Loucy (cell line): ENCODE data around the gene STYXL2.

Source experiments
- H2AFZ ChIP-seq: fragments of 200-600 bp; sonication (generic); 2 replicates; pipeline ENCODE4 v1.6.0; 2016; ENCODE audit warnings: antibody characterized with exemption, mild to moderate bottlenecking, low read length, moderate library complexity
- H3F3A ChIP-seq: fragments of 200-600 bp; 2 replicates; pipeline ENCODE4 v1.6.0; 2016; ENCODE audit warnings: antibody characterized with exemption, low read depth, mild to moderate bottlenecking
- H3K27me3 ChIP-seq: fragments of 200-600 bp; sonication (generic); 2 replicates; pipeline ENCODE4 v1.6.1; 2014; ENCODE audit warnings: low read length, mild to moderate bottlenecking; ENCODE audit not compliant: insufficient read depth, poor library complexity, severe bottlenecking
- H3K36me3 ChIP-seq: fragments of 200-600 bp; sonication (generic); 2 replicates; pipeline ENCODE4 v1.6.1; 2016; ENCODE audit warnings: low read length; ENCODE audit not compliant: insufficient read depth
- H3K4me1 ChIP-seq: fragments of 200-600 bp; sonication (generic); 2 replicates; pipeline ENCODE4 v1.5.1; 2014; ENCODE audit warnings: low read length, mild to moderate bottlenecking; ENCODE audit not compliant: insufficient read depth, poor library complexity, severe bottlenecking
- H3K4me2 ChIP-seq: fragments of 200-600 bp; sonication (generic); 2 replicates; pipeline ENCODE4 v1.6.0; 2014; ENCODE audit warnings: antibody characterized with exemption, low read length, low read depth, mild to moderate bottlenecking; ENCODE audit not compliant: poor library complexity, severe bottlenecking
- H3K4me3 ChIP-seq: fragments of 200-600 bp; sonication (generic); 2 replicates; pipeline ENCODE4 v1.5.1; 2014; ENCODE audit warnings: low read length, mild to moderate bottlenecking, mixed read lengths; ENCODE audit not compliant: poor library complexity, severe bottlenecking
- H3K79me2 ChIP-seq: fragments of 200-600 bp; sonication (generic); 2 replicates; pipeline ENCODE4 v1.6.1; 2014; ENCODE audit warnings: low read length; ENCODE audit not compliant: insufficient read depth
- H3K9ac ChIP-seq: fragments of 200-600 bp; sonication (generic); 2 replicates; pipeline ENCODE4 v1.6.0; 2014; ENCODE audit warnings: mild to moderate bottlenecking, low read depth, low read length, moderate library complexity; ENCODE audit not compliant: poor library complexity, severe bottlenecking
- H3K9me2 ChIP-seq: fragments of 200-600 bp; sonication (generic); replicated peaks from 2 replicates; pipeline ENCODE4 v1.6.1; 2016; ENCODE audit warnings: low read depth, low read length, mixed read lengths
- H3K9me3 ChIP-seq: fragments of 200-600 bp; sonication (generic); 2 replicates; pipeline ENCODE4 v1.6.1; 2014; ENCODE audit warnings: mild to moderate bottlenecking, antibody characterized with exemption, low read length, low read depth; ENCODE audit not compliant: insufficient read depth
- H4K20me1 ChIP-seq: fragments of 200-600 bp; sonication (generic); 2 replicates; pipeline ENCODE4 v1.6.0; 2014; ENCODE audit warnings: antibody characterized with exemption, low read length, mild to moderate bottlenecking; ENCODE audit not compliant: insufficient read depth, poor library complexity, severe bottlenecking
- CTCF ChIP-seq: fragments of 200-600 bp; sonication (generic); conservative IDR thresholded peaks from 2 replicates; pipeline ENCODE4 v1.5.1; 2014; ENCODE audit warnings: mild to moderate bottlenecking, antibody characterized with exemption, low read length
- EZH2phosphoT487 ChIP-seq: fragments of 200-600 bp; IDR thresholded peaks from 2 replicates; pipeline ENCODE4 v1.6.1; 2018; ENCODE audit warnings: antibody characterized with exemption, mild to moderate bottlenecking, moderate library complexity, borderline replicate concordance

The STYXL2 gene

GRCh38 chr1:167132301-167133010 lies 38.6 kb downstream of the STYXL2 start:
- Histone ChIP-seq H4K20me1 (no peaks in the 10 kb centered on the region), H3K79me2 (no peaks in the 10 kb centered on the region), H3F3A (peaks cover 10% of the 10 kb centered on the region; the same call in 1 of the 2 replicates), H3K4me3 (no peak overlapping the region), H2AFZ (no peak overlapping the region), H3K9me2 (no peaks in the 10 kb centered on the region), H3K9me3 (no peaks in the 10 kb centered on the region), H3K27me3 (no peaks in the 10 kb centered on the region), H3K4me2 (peak overlapping the region; percentile 28), H3K9ac (peak overlapping the region; percentile 64), H3K36me3 (no peaks in the 10 kb centered on the region), H3K4me1 (peaks cover 86% of the 10 kb centered on the region)
- TF ChIP-seq CTCF, result no peak
- TF ChIP-seq EZH2phosphoT487, result no peak

GRCh38 chr1:167135281-167135840 lies 41.5 kb downstream of the STYXL2 start:
- H3K4me2 ChIP-seq, result no peak overlapping the region
- TF ChIP-seq EZH2phosphoT487 (no peak), CTCF (no peak)
- no peaks in the 10 kb centered on the region for H4K20me1 ChIP-seq
- H3K9me2 ChIP-seq, result no peaks in the 10 kb centered on the region
- H3F3A ChIP-seq, result peaks cover 13% of the 10 kb centered on the region; the same call in 1 of the 2 replicates
- H3K9me3 ChIP-seq, result no peaks in the 10 kb centered on the region
- H3K79me2 ChIP-seq, result no peaks in the 10 kb centered on the region
- no peak overlapping the region for H3K4me3 ChIP-seq
- H3K4me1 ChIP-seq, result peaks cover 73% of the 10 kb centered on the region
- peak overlapping the region; percentile 6 for H3K9ac ChIP-seq
- 0 out of 2 replicates have a peak overlapping the region, but pooled peaks have one; percentile 9 for H2AFZ ChIP-seq
- no peaks in the 10 kb centered on the region for H3K36me3 ChIP-seq
- H3K27me3 ChIP-seq, result no peaks in the 10 kb centered on the region

- no peak for TF ChIP-seq CTCF
- TF ChIP-seq EZH2phosphoT487, result no peak
These were observed 42.3 kb downstream of the STYXL2 start for GRCh38 chr1:167136191-167136614.

More at GRCh38 chr1:167136191-167136614, 42.3 kb downstream of the STYXL2 start:
- Histone ChIP-seq H3K9me3 (no peaks in the 10 kb centered on the region), H3K79me2 (no peaks in the 10 kb centered on the region), H3K9me2 (no peaks in the 10 kb centered on the region), H3K36me3 (no peaks in the 10 kb centered on the region), H2AFZ (peak overlapping the region; percentile 69), H3K4me2 (peak overlapping the region; percentile 8), H3K4me1 (peaks cover 67% of the 10 kb centered on the region), H3F3A (peaks cover 6% of the 10 kb centered on the region; the same call in 1 of the 2 replicates), H3K9ac (peak overlapping the region; percentile 25), H3K4me3 (no peak overlapping the region), H3K27me3 (no peaks in the 10 kb centered on the region), H4K20me1 (no peaks in the 10 kb centered on the region)
